Measurements from ENCODE around the gene WFDC11. TPM values are rescaled to one million over a fixed set of nuclear protein-coding genes. Genes with fewer than 3 reads are reported as not detected.
"Not testable (repeated sequence)": the region's sequence is repeated elsewhere in the genome, so short reads cannot be mapped to it uniquely, and the experiment has no call there.

WFDC11 gene
- total and polyA plus RNA-seq, 8 donors = not detected

DNA sequence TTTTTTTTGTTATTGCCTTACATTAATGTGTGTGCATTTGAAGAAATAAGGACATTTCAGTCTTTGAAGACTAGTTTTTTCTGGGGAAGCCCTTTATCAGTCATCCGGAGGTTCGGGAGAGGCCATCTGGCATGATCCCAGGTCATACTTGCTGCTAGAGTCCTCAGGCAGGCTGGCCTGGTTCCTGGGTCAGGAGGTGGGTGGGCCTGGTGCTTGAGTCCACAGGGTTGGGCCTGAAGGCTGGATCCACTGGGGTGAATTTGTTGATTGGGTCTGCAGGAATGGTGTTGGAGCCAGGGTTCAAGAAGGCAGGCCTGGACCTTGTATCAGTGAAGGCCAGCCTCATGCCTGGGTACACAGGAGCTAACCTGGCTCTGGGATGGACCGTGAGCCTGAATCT lies 23.2 kb downstream of the WFDC11 start:
- Histone ChIP-seq H3K4me1 (no peaks in the 10 kb centered on the region), H3K27ac (no peak overlapping the region), H3K36me3 (no peaks in the 10 kb centered on the region), H3K9me3 (peaks cover 0 to 5% (median 3%) of the 10 kb centered on the region in 4 donors), H3K4me3 (no peak overlapping the region), H3K27me3 (no peaks in the 10 kb centered on the region)
- intact Hi-C loops (cut with DNase I; ENCODE audit: low total_unique reads) = no loop called here
- TF ChIP-seq POLR2A (IDR thresholded peaks at IDR 0.05) (no peak), POLR2AphosphoS5 (IDR thresholded peaks at IDR 0.05) (no peak), EP300 (IDR thresholded peaks at IDR 0.05) (no peak)
- TF ChIP-seq, protein P1, sequence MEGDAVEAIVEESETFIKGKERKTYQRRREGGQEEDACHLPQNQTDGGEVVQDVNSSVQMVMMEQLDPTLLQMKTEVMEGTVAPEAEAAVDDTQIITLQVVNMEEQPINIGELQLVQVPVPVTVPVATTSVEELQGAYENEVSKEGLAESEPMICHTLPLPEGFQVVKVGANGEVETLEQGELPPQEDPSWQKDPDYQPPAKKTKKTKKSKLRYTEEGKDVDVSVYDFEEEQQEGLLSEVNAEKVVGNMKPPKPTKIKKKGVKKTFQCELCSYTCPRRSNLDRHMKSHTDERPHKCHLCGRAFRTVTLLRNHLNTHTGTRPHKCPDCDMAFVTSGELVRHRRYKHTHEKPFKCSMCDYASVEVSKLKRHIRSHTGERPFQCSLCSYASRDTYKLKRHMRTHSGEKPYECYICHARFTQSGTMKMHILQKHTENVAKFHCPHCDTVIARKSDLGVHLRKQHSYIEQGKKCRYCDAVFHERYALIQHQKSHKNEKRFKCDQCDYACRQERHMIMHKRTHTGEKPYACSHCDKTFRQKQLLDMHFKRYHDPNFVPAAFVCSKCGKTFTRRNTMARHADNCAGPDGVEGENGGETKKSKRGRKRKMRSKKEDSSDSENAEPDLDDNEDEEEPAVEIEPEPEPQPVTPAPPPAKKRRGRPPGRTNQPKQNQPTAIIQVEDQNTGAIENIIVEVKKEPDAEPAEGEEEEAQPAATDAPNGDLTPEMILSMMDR (IDR thresholded peaks at IDR 0.05) = no peak
- WGBS, 5 donors = 52 to 88% (median 67%) methylated on average over 3 of the region's 3 CpGs
- no peak for DNase-seq

DNA sequence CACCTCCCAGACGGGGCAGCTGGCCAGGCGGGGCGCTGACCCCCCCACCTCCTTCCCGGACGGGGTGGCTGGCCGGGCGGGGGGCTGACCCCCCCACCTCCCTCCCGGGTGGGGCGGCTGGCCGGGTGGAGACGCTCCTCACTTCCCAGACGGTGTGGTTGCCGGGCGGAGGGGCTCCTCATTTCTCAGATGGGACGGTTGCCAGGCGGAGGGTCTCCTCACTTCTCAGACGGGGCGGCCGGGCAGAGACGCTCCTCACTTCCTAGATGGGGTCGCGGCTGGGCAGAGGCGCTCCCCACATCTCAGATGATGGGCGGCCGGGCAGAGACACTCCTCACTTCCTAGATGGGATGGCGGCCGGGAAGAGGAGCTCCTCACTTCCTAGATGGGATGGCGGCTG lies 24.2 kb downstream of the WFDC11 start:
- H3K36me3 ChIP-seq; H3K9me3 ChIP-seq; DNase-seq; H3K4me1 ChIP-seq; H3K27ac ChIP-seq; intact Hi-C loops (cut with DNase I; ENCODE audit: low total_unique reads); H3K27me3 ChIP-seq; H3K4me3 ChIP-seq: not testable (repeated sequence)
- WGBS, 5 donors = 88 to 98% (median 92%) methylated on average over 6 to 28 of the region's 28 CpGs

DNA sequence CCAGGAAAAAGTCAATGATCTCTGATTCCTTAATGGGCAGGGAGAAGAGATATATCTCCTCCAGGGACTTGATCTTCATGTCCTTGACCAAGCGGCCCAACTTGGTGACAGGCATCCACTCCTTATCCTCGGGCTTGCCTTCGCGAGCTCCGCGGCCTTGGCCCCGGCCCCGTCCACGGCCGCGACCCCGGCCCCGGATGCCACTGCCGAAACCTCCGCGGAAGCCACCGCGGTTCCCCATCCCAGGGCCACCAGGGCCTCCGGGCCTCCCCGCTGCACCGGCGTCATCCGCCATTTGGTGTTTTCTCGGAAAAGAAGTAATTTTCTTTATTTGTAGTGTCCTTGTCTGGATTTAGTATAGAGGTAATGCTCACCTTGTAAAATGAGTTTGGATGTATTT lies 29.0 kb downstream of the WFDC11 start:
- H3K4me1 ChIP-seq; intact Hi-C loops (cut with DNase I; ENCODE audit: low total_unique reads); H3K27me3 ChIP-seq; DNase-seq; H3K9me3 ChIP-seq; H3K27ac ChIP-seq; H3K4me3 ChIP-seq; H3K36me3 ChIP-seq: not testable (repeated sequence)
- 94 to 98% (median 97%) methylated on average over 19 to 24 of the region's 24 CpGs for WGBS, 5 donors

DNA sequence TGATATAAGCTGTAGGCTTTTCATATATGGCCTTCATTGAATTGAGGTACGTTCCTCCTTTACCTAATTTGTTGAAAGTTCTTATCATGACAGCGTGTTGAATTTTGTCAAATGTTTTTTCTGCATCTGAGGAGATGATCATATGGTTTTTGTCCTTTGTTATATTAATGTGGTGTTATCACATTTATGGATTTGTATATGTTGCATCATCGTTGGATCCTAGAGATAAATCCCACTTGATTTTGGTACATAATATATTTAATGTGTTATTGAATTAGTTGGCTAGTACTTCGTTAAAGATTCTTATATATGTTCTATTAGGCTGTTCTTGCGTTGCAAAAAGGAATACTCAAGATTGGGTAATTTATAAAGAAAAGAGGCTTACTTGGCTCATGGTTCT lies 30.4 kb downstream of the WFDC11 start:
- Histone ChIP-seq H3K36me3 (no peaks in the 10 kb centered on the region), H3K4me1 (no peaks in the 10 kb centered on the region), H3K9me3 (no peaks in the 10 kb centered on the region), H3K27ac (no peak overlapping the region), H3K27me3 (no peaks in the 10 kb centered on the region), H3K4me3 (no peak overlapping the region)
- TF ChIP-seq POLR2AphosphoS5 (IDR thresholded peaks at IDR 0.05) = no peak
- TF ChIP-seq, protein P1 (IDR thresholded peaks at IDR 0.05) = no peak
- no peak for TF ChIP-seq POLR2A (IDR thresholded peaks at IDR 0.05)
- TF ChIP-seq EP300 (IDR thresholded peaks at IDR 0.05) = no peak
- intact Hi-C loops (cut with DNase I; ENCODE audit: low total_unique reads) = no loop called here
- WGBS, 5 donors = 76 to 92% (median 88%) methylated on average over 5 of the region's 5 CpGs
- DNase-seq = no peak

DNA sequence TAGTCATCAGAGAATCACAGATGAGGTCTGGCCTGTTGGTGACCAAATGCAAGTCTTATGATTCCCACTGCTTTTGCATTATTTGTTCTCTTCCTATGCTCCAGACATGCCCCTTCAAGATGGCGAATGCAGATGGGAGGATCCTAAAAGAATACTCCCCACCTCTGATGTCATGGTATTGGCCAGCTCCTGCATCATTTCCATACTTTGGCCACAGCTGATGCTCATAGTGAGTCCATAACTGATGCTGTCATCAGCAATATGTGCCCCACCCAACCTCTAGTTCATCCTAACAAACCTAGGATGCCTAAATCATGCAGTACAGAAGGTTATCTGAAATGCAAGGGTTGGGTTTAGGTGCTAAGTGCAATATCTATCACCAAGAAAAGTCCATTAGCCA lies 33.5 kb downstream of the WFDC11 start:
- intact Hi-C loops (cut with DNase I; ENCODE audit: low total_unique reads) = no loop called here
- DNase-seq = no peak
- TF ChIP-seq POLR2AphosphoS5 (IDR thresholded peaks at IDR 0.05) = no peak
- TF ChIP-seq EP300 (IDR thresholded peaks at IDR 0.05) = no peak
- TF ChIP-seq, protein P1 (IDR thresholded peaks at IDR 0.05) = no peak
- no peak for TF ChIP-seq POLR2A (IDR thresholded peaks at IDR 0.05)
- Histone ChIP-seq H3K27ac (no peak overlapping the region), H3K4me3 (no peak overlapping the region), H3K27me3 (no peaks in the 10 kb centered on the region), H3K4me1 (no peaks in the 10 kb centered on the region), H3K36me3 (no peaks in the 10 kb centered on the region), H3K9me3 (no peaks in the 10 kb centered on the region)
- WGBS, 5 donors = 88 to 100% (median 95%) methylated on average over 1 of the region's 1 CpG
